Fibroblast of skin of left biceps (primary cell): ENCODE data around the gene MBD5.

Experiments used
- DNase-seq, 2 experiments: peaks; one replicate each; pipeline ENCODE4 v3.0.0-alpha.2; 2013; ENCODE audit warnings: low read depth in 2 of 2

The MBD5 gene

DNA sequence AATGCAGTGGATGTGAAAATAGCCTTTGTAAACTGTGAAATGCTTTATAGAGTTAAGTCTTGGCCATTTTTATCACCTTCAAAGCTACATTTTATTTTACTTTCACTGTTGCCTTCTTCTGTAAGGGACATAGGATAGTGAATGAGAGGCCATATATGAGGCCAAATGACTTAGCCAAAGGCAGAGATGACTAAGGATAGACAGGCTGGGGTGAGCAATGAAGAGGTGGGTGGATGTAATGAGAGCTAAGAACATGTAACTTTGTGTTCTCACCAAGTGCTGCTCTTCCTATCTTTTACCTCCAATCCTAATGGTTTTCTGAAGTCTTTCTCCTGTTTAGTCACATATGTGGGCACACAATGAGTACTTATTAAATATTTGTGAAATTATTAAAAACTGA, 101.9 kb downstream of the MBD5 start:
- no peak for DNase-seq

- no peak for DNase-seq
Observed at GRCh38 chr2:148124271-148124670, 103.4 kb downstream of the MBD5 start.

- DNase-seq: peak in 1 of 2 experiments; percentile 22
Observed at GRCh38 chr2:148130581-148130980, 109.7 kb downstream of the MBD5 start.

DNA sequence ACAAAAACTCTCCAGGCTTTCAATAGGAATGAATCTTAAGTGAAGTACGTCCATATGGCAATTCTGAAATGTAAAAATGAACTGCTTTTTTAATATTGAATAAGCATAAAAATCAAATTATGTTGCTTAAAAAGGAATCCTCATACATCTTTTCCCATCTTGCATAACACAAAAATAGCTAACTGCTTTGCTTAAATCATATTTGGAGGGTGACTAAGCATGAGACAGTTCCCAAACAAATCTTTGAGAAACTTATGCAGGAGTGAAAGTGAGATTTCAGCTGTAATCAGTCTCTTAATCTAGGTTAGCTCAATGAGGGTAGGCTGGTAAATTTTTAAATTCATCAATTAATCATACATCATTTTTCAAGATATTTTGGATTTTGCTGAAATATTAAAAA, 111.5 kb downstream of the MBD5 start:
- DNase-seq: peak; percentile 33 to 36

DNA sequence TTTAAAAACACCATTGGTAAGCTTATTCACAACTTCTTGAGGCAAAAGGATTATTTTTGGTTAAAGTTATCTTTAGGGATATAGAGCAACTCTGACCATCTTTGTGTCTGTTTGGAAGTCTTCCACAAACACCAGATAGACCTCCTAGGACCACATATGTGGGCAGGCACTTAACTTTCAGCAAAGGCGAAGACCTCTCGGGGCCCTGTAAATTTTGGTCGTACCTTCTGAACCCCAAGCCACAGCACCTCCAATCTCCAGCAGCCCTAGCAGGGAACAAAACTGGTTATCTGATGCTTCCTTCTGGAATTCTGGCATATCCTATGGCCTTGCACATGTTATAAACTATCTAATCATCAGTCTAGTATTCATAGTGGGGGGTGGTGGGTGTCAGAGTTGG, 114.8 kb downstream of the MBD5 start:
- DNase-seq: no peak

- DNase-seq: no peak
Observed at GRCh38 chr2:148136441-148136840, 115.5 kb downstream of the MBD5 start.

DNA sequence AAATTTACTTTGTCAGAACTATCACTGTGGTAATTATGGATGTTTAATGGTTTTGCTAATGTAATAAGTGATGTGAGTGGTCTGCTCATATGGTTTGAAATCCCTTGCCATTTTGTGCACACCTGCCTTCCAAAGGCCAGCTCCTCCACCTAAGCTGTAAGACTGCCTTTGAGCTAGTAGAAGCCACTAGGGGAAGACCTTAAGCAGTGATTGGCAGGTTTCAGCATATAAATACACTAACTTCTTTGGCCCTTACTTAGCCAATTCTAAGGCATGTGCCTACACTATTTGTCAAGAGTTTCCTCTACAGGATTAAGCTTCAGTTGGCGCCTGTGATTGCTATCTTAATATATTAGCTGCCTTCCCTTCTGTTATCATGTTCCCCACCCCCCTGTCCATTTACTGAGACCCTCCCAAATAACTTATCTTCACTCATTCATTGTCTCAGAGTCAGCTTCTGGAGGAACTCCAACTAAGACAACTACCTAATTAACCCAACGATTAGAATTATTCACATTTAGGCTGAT, 141.1 kb downstream of the MBD5 start:
- DNase-seq: no peak

DNA sequence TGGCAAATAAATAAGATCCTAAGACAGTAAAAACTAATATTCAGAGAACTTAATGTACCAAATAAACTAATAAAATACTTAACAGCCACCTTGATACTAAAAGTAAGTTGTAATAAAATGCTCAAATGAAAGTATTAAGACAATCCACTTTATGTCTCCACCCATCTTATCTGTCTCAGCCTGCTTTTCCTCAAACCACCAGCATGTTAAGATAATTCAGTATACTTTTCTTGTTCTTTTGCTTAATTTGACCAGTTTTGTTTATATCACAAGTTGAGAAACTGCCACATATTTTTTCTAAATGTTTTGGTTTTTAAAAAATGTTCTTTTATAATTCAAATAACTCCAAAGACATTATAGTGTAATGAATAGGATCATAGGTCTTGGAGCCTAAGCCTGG, 142.0 kb downstream of the MBD5 start:
- DNase-seq: no peak

DNA sequence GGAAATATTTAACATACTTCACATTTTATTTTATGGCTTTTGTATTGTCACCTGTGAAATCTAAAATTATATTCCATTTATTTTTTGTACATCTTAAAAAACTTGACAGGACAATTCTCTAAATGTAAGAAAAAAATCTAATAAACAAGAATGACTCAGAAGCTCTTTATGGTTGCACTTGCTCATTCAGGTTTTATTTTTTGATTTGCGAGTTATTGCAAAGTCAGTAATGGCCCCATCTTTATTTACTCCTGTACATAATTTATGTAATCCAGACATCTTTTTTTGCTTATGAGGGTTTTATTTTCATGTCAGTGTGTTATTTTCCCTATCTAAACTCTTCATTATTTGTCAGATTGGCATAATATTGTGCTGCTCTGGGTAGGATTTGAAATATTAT, 145.1 kb downstream of the MBD5 start:
- no peak for DNase-seq

- no peak for DNase-seq
Observed at GRCh38 chr2:148167241-148167766, 146.4 kb downstream of the MBD5 start.

DNA sequence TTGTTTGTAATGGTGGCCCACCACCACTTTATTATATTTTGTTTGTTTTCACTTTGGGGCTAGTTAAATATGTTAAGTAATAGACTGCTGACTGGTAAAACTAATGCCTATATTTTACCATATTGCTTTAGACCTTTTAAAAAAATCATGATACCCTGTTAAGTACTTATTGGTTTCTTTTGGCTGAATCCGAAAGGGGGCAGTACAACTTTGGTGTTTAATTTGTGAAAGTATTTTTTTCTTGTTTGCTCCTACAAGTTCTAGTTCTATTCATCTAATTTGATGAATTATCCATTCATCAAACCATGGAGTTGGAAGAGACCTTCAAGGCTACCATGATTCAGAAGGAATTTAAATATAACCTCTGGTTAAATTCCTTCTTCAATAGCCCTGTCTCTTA, 147.0 kb downstream of the MBD5 start:
- DNase-seq: no peak

DNA sequence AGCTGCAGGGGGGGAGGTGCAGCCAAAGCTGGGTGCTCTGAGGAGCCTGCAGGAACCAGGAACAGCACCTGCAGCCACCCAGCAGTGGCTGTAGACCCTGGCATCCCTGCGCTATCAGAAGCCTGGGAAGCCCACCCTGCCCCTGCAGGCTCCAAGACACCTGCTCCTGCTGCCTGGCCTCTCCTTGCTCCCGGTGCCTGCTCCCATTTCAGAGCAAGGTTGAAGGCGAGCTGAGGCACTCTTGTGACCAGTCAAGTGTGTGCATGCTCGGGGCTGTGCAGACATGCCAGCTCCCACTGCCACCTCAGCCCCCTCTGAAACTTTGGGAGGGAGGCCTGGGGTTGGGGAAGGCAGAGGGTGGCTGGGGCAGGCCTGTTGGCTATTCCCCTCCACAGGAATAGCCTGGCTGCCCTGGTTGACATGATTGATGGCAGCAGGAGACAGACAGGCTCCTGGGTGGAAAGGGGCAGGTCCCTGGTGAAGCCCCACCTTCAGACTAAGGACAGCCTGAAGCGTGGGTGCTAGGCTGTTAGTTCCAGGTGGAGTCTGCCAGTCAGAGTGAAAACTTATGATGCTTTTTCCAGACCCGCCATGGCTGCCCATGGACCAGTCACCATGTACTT, 151.4 kb downstream of the MBD5 start:
- DNase-seq: no peak

- DNase-seq: no peak
Observed at GRCh38 chr2:148173168-148173567, 152.3 kb downstream of the MBD5 start.

DNA sequence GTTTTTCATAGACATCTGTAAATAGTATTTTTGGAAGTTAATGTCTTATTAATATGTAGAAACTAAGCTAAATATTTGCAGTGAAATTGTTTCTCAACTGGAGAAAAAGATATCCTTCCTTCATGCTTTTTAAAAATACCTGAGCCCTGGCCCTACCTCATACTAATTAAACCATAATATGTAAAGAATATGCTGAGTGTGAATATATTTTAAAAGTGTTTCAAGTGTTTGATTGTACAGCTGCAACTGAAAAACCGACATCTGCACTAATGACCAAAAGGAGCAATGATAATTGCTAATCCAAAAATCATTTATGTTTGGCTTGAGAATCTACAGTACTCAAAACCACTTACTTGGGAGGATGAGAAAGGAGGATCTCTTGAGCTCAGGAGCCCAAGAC, 156.7 kb downstream of the MBD5 start:
- no peak for DNase-seq

GRCh38 chr2:148179724-148180123, 158.8 kb downstream of the MBD5 start:
- no peak for DNase-seq

DNA sequence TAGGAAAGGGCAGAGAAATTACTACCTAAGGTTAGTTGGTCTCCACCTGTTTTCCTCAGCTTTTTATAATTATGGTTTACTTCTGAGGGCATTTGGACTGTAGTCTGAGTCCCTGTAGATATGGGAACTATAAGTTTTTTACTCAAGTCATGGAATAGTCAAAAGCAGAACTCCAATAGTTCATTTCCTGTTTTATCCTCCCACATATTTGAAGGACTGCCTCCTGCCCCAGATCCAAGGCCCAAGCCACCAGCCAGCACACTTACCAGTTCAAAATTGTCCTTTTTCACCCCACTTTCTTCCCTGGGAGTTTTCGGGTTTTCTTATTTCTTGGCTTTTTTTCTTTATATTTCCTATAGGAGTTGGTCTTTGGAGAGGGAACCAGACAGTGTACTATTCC, 164.1 kb downstream of the MBD5 start:
- no peak for DNase-seq

DNA sequence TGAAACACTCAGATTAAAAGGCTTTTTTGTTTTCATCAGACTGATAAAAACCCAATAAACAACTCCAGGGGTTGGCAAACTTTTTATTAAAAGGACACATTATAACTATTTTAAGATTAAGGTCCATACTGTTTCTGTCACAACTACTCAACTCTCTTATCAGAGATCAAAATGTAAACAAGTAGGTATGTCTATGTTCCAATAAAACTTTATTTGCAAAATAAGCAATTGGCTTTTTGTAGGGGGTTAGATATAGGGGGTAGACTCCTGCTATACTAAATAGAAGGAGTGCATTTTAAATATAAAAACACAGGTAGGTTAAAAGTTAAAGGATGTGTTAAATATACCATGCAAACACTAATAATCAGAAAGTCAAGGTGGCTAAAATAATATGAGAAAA, 174.0 kb downstream of the MBD5 start:
- DNase-seq: no peak

DNA sequence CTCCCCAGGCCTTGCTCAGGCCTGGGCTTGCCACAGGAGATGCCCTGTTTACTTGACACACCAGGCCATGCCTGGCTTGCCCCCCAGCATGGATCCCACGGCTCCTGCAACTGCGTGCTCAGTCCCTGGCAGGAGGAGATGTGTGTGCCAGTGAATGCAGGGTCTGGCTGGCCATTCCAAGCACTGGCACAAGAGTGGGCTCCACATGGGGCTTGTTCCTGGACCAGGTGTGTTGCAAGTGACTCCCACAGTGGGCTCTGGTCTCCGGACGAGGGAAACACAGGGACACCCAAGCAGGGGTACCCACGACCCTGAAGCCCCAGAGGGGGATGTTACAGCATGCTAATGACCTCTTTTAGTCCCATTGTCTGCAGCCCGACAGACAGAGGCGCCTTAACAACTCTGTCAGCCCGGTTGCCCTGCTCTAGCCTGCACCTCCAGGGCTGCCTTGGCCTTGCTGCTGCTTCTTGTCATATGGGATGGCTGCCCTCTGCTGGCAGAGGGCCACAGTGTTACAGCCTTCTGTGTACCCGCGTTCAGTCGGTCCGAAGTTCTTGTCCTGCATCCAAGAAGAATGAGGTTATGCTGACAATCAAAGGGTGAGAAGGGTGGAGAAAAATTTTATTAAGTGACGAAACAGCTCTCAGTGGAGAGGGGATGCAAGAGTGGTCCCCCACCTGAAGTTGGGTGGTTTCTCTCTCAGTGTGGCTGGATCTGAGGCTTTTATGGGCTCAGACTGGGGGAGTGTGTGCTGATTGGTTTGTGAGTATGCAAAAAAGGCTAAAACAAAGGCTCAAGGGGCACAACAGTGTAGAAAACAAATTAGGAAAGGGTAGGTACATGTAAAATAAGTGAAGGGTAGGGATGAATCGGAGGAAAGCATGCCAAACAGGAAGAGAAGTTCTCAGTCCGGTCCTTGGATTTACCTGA, 180.4 kb downstream of the MBD5 start:
- DNase-seq: peak in 1 of 2 experiments; percentile 3

GRCh38 chr2:148202237-148202636, 181.3 kb downstream of the MBD5 start:
- no peak for DNase-seq

DNA sequence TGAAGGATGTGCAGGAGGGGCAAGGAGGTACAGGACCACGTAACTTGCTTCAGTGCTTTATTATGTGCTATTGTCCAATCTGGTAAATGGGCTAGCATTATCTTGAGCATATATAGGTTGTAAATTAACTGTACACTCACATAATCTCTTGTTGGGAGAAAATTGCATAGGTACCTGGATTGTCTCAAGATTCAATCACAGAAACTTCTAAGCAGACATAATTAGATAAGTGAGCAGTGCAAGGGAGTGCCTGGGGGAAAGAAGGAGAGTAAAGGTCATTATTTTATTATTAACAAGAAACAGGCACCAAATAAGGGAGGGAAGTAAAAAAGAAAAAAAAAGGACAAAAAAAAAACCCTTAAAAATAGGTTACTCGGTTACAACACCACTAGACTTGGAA, 186.2 kb downstream of the MBD5 start:
- no peak for DNase-seq

- DNase-seq: no peak
Observed at GRCh38 chr2:148209603-148210002, 188.7 kb downstream of the MBD5 start.

GRCh38 chr2:148218326-148219075, 197.6 kb downstream of the MBD5 start:
- no peak for DNase-seq
